TTC549 (cell line): Measurements from ENCODE around the gene DSPP.

ENCODE experiments used
- FAIRE-seq: peaks from 2 replicates; lab custom pipeline; 2012; peaks lifted over from hg19 to GRCh38; lab: Jason Lieb, UNC

DSPP gene

GRCh38 chr4:87632469-87632868 lies 24.1 kb downstream of the DSPP start:
- FAIRE-seq = no peak

GRCh38 chr4:87633243-87633642 lies 24.9 kb downstream of the DSPP start:
- no peak for FAIRE-seq

- no peak for FAIRE-seq
Observed at GRCh38 chr4:87644286-87644685, 36.0 kb downstream of the DSPP start.

GRCh38 chr4:87649980-87650379 lies 41.7 kb downstream of the DSPP start, which contains the start of gene DMP1:
DMP1 (plus strand) TSS chr4:87650280; CDS start chr4:87656493, 6,213 bp downstream.
- FAIRE-seq = no peak

GRCh38 chr4:87650938-87651337 lies 42.6 kb downstream of the DSPP start:
- no peak for FAIRE-seq

GRCh38 chr4:87651941-87652340 lies 43.6 kb downstream of the DSPP start:
- FAIRE-seq = no peak

GRCh38 chr4:87654487-87655044 lies 46.2 kb downstream of the DSPP start:
- no peak for FAIRE-seq

- no peak for FAIRE-seq
Observed at GRCh38 chr4:87657525-87657924, 49.2 kb downstream of the DSPP start.

GRCh38 chr4:87659247-87659931 lies 51.1 kb downstream of the DSPP start:
- FAIRE-seq = no peak

- FAIRE-seq = no peak
Observed at GRCh38 chr4:87662871-87663270, 54.5 kb downstream of the DSPP start.
